Measurements from ENCODE around the gene IL36G. TPM values are rescaled to one million over a fixed set of nuclear protein-coding genes. Genes with fewer than 3 reads are reported as not detected.
A peak's percentile ranks its signal among the peaks of the same experiment; 100 is the strongest.

IL36G gene
- total and polyA plus RNA-seq, 9 of the 15 experiments (the other 6 are each of a cell fraction or from before 2014, with no cell fraction given), result not detected

GRCh38 chr2:112933261-112933660, 44.5 kb upstream of the IL36G start:
- ATAC-seq (0 out of 3 replicates have a peak, but pooled peaks have one; percentile 21), FAIRE-seq (no peak), DNase-seq (ENCODE audit: extremely low read depth in 1 of 4, low spot score in 3 of 4) (no peak)
- Histone ChIP-seq H3K4me2 (ENCODE audit: insufficient read depth, low read length) (no peak overlapping the region), H3K27ac (ENCODE audit: extremely low read depth, low read depth, low read length) (no peak overlapping the region), H3K9me3 (replicated peaks; ENCODE audit: control insufficient read depth, insufficient read depth, low read depth, low read length) (no peaks in the 10 kb centered on the region), H3K4me3 (no peak overlapping the region), H3K9me1 (ENCODE audit: control insufficient read depth, insufficient read depth, low read length) (no peaks in the 10 kb centered on the region), H4K20me1 (replicated peaks; ENCODE audit: control insufficient read depth, insufficient read depth, low read length) (no peaks in the 10 kb centered on the region), H3K36me3 (ENCODE audit: control insufficient read depth, insufficient read depth, low read length) (no peaks in the 10 kb centered on the region), H3K9ac (ENCODE audit: insufficient read depth in 1 of 2, low read depth in 2 of 2, low read length in 2 of 2) (peak overlapping the region in 1 of 2 experiments; percentile 6; a peak in 1 of 4 replicates), H3K27me3 (ENCODE audit: control insufficient read depth in 2 of 2, insufficient read depth in 2 of 2, low read length in 2 of 2) (no peaks in the 10 kb centered on the region), H2AFZ (ENCODE audit: low read depth, low read length) (peak overlapping the region; percentile 17), H3K79me2 (ENCODE audit: control insufficient read depth, insufficient read depth, low read length) (no peaks in the 10 kb centered on the region), H3K4me1 (replicated peaks in 1 of 2; ENCODE audit: control insufficient read depth in 2 of 2, insufficient read depth in 2 of 2, low read length in 2 of 2) (peaks cover 0 to 14% of the 10 kb centered on the region in 2 experiments; a peak in 2 of 5 replicates)
- whole genome bisulfite sequencing (ENCODE audit: insufficient coverage, low coverage, missing lambda C conversion rate), result 56% methylated on average over 12 of the region's 12 CpGs
- intact Hi-C loops (cut with micrococcal nuclease), result no loop called here
- no peak for TF ChIP-seq RNF219 (CRISPR knock-in tag; IDR thresholded peaks at IDR 0.05)
- TF ChIP-seq HEY1 (CRISPR knock-in tag; IDR thresholded peaks at IDR 0.05; ENCODE audit: borderline replicate concordance), result no peak
- no peak for TF ChIP-seq MBD1 (CRISPR knock-in tag; IDR thresholded peaks at IDR 0.05)
- TF ChIP-seq SREBF2 (CRISPR knock-in tag; IDR thresholded peaks at IDR 0.05), result no peak
- no peak for TF ChIP-seq NR2C1 (IDR thresholded peaks at IDR 0.05)
- no peak for TF ChIP-seq NR2C1 (tag; IDR thresholded peaks at IDR 0.05)
- no peak for TF ChIP-seq PRPF4 (IDR thresholded peaks at IDR 0.05; ENCODE audit: insufficient read depth, low read depth, low read length, poor library complexity, severe bottlenecking)
- no peak for TF ChIP-seq KLF16 (IDR thresholded peaks at IDR 0.05)
- no peak for TF ChIP-seq BCOR (IDR thresholded peaks at IDR 0.05)
- TF ChIP-seq JUNB (CRISPR knock-in tag; conservative IDR thresholded peaks at IDR 0.05), result no peak
- no peak for TF ChIP-seq SAFB (IDR thresholded peaks at IDR 0.05; ENCODE audit: borderline replicate concordance, low read depth, low read length)
- no peak for TF ChIP-seq HNRNPUL1 (IDR thresholded peaks at IDR 0.05; ENCODE audit: low read length)
- no peak for TF ChIP-seq E2F5 (CRISPR knock-in tag; IDR thresholded peaks at IDR 0.05)
- no peak for TF ChIP-seq ZNF584 (CRISPR knock-in tag; IDR thresholded peaks at IDR 0.05; ENCODE audit: low read depth)
- no peak for TF ChIP-seq ZNF217 (CRISPR knock-in tag; IDR thresholded peaks at IDR 0.05)
- TF ChIP-seq ZNF830 (CRISPR knock-in tag; IDR thresholded peaks at IDR 0.05), result no peak
- in situ Hi-C loops (cut with MboI), result no loop called here
- BruUV-seq (replicated peaks), result no TSS peak
- POLR2A ChIA-PET, result interaction anchor here (0.6 to 0.7 kb wide), 2 partner anchors 29 to 171 kb away, joined by 3 read pairs; no protein-coding TSS in a partner anchor
- CTCF ChIA-PET (ENCODE audit: low intra/inter-chr PET ratio), result no interaction called here

Data from K562 (cell line).